Thyroid gland (tissue), 4 donors: Measurements from ENCODE around the gene PSKH1. TPM values are rescaled to one million over a fixed set of nuclear protein-coding genes. Genes with fewer than 3 reads are reported as not detected.
A peak's percentile ranks its signal among the peaks of the same experiment; 100 is the strongest.
"Not testable (repeated sequence)": the region's sequence is repeated elsewhere in the genome, so short reads cannot be mapped to it uniquely, and the experiment has no call there.

Source experiments
- DNase-seq, 2 donors: peaks; one replicate each; pipeline ENCODE4 v3.0.0-alpha.2; 2019
- H3K27ac ChIP-seq, 3 donors: fragments of 200-600 bp; sonication (generic); 1 replicate in 2 of 3; 2 replicates in 1 of 3; pipeline ENCODE4 v1.5.1; 2016 to 2019; ENCODE audit warnings: mild to moderate bottlenecking in 1 of 3, moderate library complexity in 1 of 3
- H3K27me3 ChIP-seq: fragments of 200-600 bp; sonication (generic); one replicate; pipeline ENCODE4 v1.5.1; 2019
- H3K36me3 ChIP-seq, 2 donors: fragments of 200-600 bp; sonication (generic); one replicate each; pipeline ENCODE4 v1.5.1; 2016 to 2019
- H3K4me1 ChIP-seq, 2 donors: fragments of 200-600 bp; sonication (generic); one replicate each; pipeline ENCODE4 v1.5.1; 2017 to 2019
- H3K4me3 ChIP-seq, 3 donors: fragments of 200-600 bp; sonication (generic); replicated peaks in 1 of 3; 1 replicate in 2 of 3; 2 replicates in 1 of 3; pipeline ENCODE4 v1.5.1; 2016; ENCODE audit warnings: mild to moderate bottlenecking in 1 of 3
- H3K9me3 ChIP-seq: fragments of 200-600 bp; sonication (generic); one replicate; pipeline ENCODE4 v1.5.1; 2017
- CTCF ChIP-seq, 6 experiments: fragments of 200-600 bp in 3 of 6; fragments of 450-650 bp in 3 of 6; sonication (generic) in 3 of 6; IDR thresholded peaks; one replicate each; pipeline ENCODE4 v1.5.1; 2016 to 2019; ENCODE audit warnings: antibody characterized with exemption in 6 of 6, mild to moderate bottlenecking in 2 of 6, inconsistent platforms in 1 of 6, moderate library complexity in 1 of 6
- POLR2A ChIP-seq, 2 donors: fragments of 450-650 bp; IDR thresholded peaks; one replicate each; pipeline ENCODE4 v1.6.1; 2017; ENCODE audit warnings: antibody characterized with exemption in 2 of 2, mild to moderate bottlenecking in 2 of 2, moderate library complexity in 1 of 2
- WGBS, 2 donors: methylation state at CpG; one replicate each; pipeline ENCODE4 v1.1.5; 2017; 5-methylcytosine and 5-hydroxymethylcytosine counted together
- intact Hi-C: fragments of 100-400 bp; cut with DNase I; formaldehyde crosslinking; loops from one replicate; pipeline ENCODE4 v1.15.1; 2023
- total RNA-seq, 4 donors: library from RNA; depleted of rRNA; stranded (reverse); fragments of >200 nt; gene quantifications; one replicate each; pipeline ENCODE4 v1.2.3, GENCODE V29; 2016

The PSKH1 gene
- total RNA-seq, 4 donors from 2014 or later, result 20.3 to 35.7 (median 28.8) TPM

DNA sequence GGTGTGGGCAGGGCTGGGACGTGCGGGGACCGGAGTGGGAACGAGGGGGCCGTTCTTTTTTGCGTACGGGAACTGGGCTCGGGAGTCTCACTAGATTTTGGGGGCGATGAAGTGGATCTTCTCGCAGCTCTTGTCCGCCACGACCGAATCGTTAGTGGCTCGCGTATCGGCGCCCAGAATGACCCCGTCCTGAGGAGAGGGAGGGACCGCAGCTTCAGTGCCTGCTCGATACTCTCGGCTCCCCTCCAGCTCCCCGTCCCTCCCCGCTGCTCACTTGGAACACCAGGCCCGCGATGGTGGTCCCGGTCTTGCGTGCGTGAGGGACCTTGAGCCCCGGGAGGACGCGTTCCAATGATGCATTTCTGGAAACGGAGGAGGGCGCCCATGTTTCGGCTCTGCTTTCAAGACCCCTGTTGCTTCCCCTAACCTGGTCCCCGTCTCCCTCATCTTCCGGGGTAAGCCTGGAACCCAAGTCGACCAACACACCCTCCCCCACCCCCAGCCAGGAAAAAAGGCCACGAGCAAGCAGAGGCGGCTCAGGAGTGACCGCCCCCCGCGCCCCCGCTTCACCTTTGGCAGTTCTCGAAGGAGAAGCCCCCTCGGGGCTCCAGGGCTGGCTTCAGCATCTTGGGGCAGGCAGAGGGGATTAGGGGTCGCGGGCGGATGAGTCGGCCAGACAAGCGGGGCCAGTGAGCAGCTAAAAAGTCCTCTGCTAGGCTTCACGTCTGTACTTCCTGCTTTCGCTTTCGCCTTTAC is 43.2 kb downstream of the PSKH1 start, which contains the start of gene PSMB10:
PSMB10 (minus strand) TSS at position 727 of the 756 bp plus-strand sequence; CDS start at position 626, 101 bp downstream.
- intact Hi-C loops, result loop anchor here (10.0 kb wide), 1 partner anchor 272 kb away; the partner anchor contains the start of genes ACD, C16orf86, ENKD1 and PARD6A
- Histone ChIP-seq H3K27ac (peak within 1 kb of the TSS; percentile 81 to 95 (median 86)), H3K27me3 (no peaks in the 10 kb centered on the region), H3K36me3 (no peaks in the 10 kb centered on the region), H3K4me3 (peak within 1 kb of the TSS; percentile 77 to 97 (median 92)), H3K4me1 (peaks cover 7 to 15% of the 10 kb centered on the region in 2 donors), H3K9me3 (no peaks in the 10 kb centered on the region)
- peak; percentile 40 to 61 for DNase-seq
- 0 to 3% methylated on average over 8 to 40 of the region's 54 CpGs for WGBS, 2 donors
- no peak for TF ChIP-seq CTCF (IDR thresholded peaks at IDR 0.05)
- TF ChIP-seq POLR2A (IDR thresholded peaks at IDR 0.05), result peak in 1 of 2 donors; percentile 42

DNA sequence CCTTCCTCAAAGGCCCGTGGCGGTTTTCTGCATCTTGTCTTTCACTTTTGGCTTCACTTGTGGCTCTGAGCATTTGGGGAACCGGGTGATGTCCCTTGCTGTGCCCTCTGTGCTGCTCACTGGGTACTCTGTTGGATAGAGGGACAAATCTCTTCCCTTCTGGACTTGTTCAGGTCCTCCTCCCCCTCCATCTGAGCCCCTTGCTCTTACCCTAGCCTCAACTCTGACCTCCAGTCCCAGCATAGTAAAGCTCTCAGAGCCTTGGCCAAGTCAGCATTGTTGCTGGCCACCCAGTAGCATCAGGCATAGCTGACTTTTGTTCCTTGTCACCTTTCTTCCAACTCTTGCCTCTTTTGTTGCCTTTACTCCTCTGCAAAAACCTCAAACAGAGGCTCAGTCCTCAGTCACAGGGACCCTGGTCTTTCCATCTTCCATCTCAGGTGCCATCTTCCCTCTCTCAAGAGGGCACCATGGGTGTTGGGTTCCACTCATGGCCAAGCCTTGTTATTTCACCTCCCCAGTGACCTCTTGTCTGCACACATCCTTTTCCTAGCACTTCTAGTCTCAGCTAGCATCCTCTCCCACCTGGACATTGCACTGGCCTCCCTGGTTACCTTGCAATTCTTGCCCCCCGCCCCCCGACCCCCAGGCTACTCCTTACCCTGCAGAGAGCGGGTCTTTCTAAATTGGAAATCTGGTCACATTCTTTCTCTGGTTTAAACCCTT is 44.0 kb downstream of the PSKH1 start:
- DNase-seq, result peak in 1 of 2 donors; percentile 66

DNA sequence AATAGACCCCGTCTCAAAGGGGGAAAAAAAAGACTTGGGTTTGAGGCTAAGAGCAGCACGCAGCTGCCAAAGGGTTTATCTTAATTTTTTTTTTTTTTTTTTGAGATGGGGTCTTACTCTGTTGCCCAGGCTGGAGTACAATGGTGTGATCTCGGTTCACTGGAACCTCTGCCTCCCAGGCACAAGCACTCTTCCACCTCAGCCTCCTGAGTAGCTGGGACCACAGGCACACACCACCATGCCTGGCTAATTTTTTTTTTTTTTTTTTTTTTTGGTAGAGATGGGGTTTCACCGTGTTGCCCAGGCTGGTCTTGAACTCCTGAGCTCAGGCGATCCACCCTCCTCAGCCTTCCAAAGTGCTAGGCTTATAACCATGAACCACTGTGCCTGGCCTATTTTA is 44.7 kb downstream of the PSKH1 start:
- not testable (repeated sequence) for H3K4me3 ChIP-seq, H3K9me3 ChIP-seq, H3K36me3 ChIP-seq, DNase-seq, H3K27ac ChIP-seq, H3K27me3 ChIP-seq
- peaks cover 7 to 21% of the 10 kb centered on the region in 2 donors for H3K4me1 ChIP-seq
- intact Hi-C loops, result loop anchor here (10.0 kb wide), 1 partner anchor 273 kb away; the partner anchor contains the start of genes ACD, C16orf86, ENKD1 and PARD6A
- WGBS, 2 donors, result 91 to 96% methylated on average over 5 of the region's 5 CpGs

More for the DNA sequence above, 44.0 kb downstream of the PSKH1 start:
- Histone ChIP-seq H3K27me3 (no peaks in the 10 kb centered on the region), H3K4me3 (peak overlapping the region; percentile 77 to 97 (median 92)), H3K4me1 (peaks cover 7 to 15% of the 10 kb centered on the region in 2 donors), H3K36me3 (no peaks in the 10 kb centered on the region), H3K9me3 (no peaks in the 10 kb centered on the region), H3K27ac (peak overlapping the region; percentile 81 to 95 (median 86))
- intact Hi-C loops, result loop anchor here (10.0 kb wide), 1 partner anchor 272 kb away; the partner anchor contains the start of genes ACD, C16orf86, ENKD1 and PARD6A
- no peak for TF ChIP-seq CTCF (IDR thresholded peaks at IDR 0.05)
- no peak for TF ChIP-seq POLR2A (IDR thresholded peaks at IDR 0.05)
- 46 to 48% methylated on average over 6 of the region's 6 CpGs for WGBS, 2 donors

DNA sequence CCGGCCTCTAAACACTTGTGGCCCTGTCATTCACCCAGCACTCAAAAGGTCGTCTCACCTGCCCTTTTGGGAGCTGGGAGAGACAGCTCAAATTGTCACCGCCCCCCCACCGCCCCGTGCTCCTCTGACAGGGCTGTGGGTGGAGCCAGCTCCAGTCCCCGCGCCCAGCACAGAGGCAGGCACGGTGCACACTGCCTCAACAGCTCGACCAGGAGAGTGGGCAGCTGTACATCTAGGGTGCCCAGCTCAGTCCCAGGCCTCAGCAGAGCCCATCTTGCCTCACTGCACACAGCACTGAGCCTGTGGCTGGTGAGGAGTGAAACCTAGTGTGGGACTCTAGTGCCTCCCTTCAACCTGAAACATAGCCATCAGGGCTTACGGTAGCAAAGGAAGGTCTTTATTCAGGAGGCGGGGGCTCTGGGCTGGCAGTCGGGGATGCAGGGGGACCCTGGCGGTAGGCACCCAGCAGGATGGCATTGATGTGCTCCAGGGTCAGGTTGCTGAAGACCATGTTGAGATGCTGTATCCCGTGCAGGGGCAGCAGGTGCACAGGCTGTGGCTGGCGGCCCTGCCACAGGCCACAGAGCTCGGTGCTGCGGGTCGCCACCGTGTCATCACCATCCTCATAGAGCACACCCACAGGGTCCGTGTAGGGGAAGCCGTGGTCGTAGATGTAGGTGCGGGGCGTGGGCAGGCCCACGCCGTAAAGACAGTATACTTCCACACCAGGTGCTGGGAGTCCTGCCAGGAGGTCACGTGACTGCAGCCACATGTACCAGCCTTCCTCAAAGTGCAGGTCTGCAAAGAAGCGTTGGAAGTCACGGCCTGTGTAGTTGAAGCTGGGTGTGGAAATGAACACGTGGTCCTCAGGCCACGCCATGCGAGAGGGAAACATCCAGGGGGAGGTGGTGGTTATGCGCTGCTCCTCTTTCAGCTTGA is 46.7 kb downstream of the PSKH1 start:
- intact Hi-C loops, result loop anchor here (10.0 kb wide), 1 partner anchor 275 kb away; the partner anchor contains the start of genes ACD, C16orf86, ENKD1 and PARD6A
- Histone ChIP-seq H3K36me3 (peaks cover 7 to 8% of the 10 kb centered on the region in 2 donors), H3K9me3 (no peaks in the 10 kb centered on the region), H3K27ac (peak overlapping the region in 1 of 3 donors; percentile 4), H3K27me3 (no peaks in the 10 kb centered on the region), H3K4me1 (peaks cover 7 to 24% of the 10 kb centered on the region in 2 donors), H3K4me3 (no peak overlapping the region)
- WGBS, 2 donors, result 90 to 92% methylated on average over 18 to 30 of the region's 33 CpGs
- TF ChIP-seq CTCF (IDR thresholded peaks at IDR 0.05) (no peak), POLR2A (IDR thresholded peaks at IDR 0.05) (no peak)
- peak; percentile 36 to 43 for DNase-seq
